ENCODE results near the gene DACH1. TPM values are rescaled to one million over a fixed set of nuclear protein-coding genes. Genes with fewer than 3 reads are reported as not detected.

Gene DACH1
- total and polyA plus RNA-seq, 9 of the 15 experiments (the other 6 are each of a cell fraction or from before 2014, with no cell fraction given) = 0.04 to 0.07 (median 0.04) TPM; not detected in 2

DNA sequence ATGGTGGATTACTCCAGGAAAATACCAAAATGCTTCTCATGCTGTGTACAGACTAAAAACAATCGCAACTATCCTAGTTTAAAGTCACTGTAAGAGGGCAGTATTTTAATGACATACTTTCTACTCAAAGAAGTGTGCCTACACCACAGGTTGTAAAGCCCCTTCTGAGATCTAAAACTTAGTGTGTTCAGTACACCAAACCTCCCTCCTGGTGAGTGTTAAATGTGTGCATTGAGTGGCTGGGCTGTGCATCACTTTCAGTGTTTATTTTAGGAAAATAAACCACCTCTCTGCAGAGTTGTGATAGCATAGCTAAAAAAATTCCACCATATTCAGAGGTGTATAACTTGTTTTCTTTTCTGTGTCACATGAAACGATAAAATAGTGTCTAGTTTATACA is 263.7 kb downstream of the DACH1 start:
- no peaks in the 10 kb centered on the region for H3K27me3 ChIP-seq (ENCODE audit: control insufficient read depth in 2 of 2, insufficient read depth in 2 of 2, low read length in 2 of 2)
- CTCF ChIA-PET (ENCODE audit: low intra/inter-chr PET ratio) = no interaction called here
- WGBS (ENCODE audit: insufficient coverage, low coverage, missing lambda C conversion rate) = 0% methylated on average over 2 of the region's 2 CpGs
- no peak overlapping the region for H2AFZ ChIP-seq (ENCODE audit: low read depth, low read length)
- no peak for FAIRE-seq
- no peaks in the 10 kb centered on the region for H4K20me1 ChIP-seq (replicated peaks; ENCODE audit: control insufficient read depth, insufficient read depth, low read length)
- no peaks in the 10 kb centered on the region for H3K9me1 ChIP-seq (ENCODE audit: control insufficient read depth, insufficient read depth, low read length)
- POLR2A ChIA-PET = no interaction called here
- H3K9me3 ChIP-seq (replicated peaks; ENCODE audit: control insufficient read depth, insufficient read depth, low read depth, low read length) = no peaks in the 10 kb centered on the region
- intact Hi-C loops (cut with micrococcal nuclease) (no loop called here), in situ Hi-C loops (cut with MboI) (no loop called here)
- no peak overlapping the region for H3K4me2 ChIP-seq (ENCODE audit: insufficient read depth, low read length)
- BruUV-seq (replicated peaks) = no TSS peak
- no peak for DNase-seq (ENCODE audit: extremely low read depth in 1 of 4, low spot score in 3 of 4)
- no peak for ATAC-seq
- H3K4me1 ChIP-seq (replicated peaks in 1 of 2; ENCODE audit: control insufficient read depth in 2 of 2, insufficient read depth in 2 of 2, low read length in 2 of 2) = no peaks in the 10 kb centered on the region
- no peak overlapping the region for H3K4me3 ChIP-seq
- H3K79me2 ChIP-seq (ENCODE audit: control insufficient read depth, insufficient read depth, low read length) = no peaks in the 10 kb centered on the region
- TF ChIP-seq NCOA1 (IDR thresholded peaks at IDR 0.05; ENCODE audit: low read depth) = no peak
- no peak for TF ChIP-seq ELF4 (CRISPR knock-in tag; IDR thresholded peaks at IDR 0.05)
- TF ChIP-seq CBFA2T2 (conservative IDR thresholded peaks at IDR 0.05) = no peak
- no peak for TF ChIP-seq ARID1B (IDR thresholded peaks at IDR 0.05)
- no peak overlapping the region for H3K27ac ChIP-seq (ENCODE audit: extremely low read depth, low read depth, low read length)
- no peaks in the 10 kb centered on the region for H3K36me3 ChIP-seq (ENCODE audit: control insufficient read depth, insufficient read depth, low read length)
- no peak overlapping the region for H3K9ac ChIP-seq (ENCODE audit: insufficient read depth in 1 of 2, low read depth in 2 of 2, low read length in 2 of 2)

DNA sequence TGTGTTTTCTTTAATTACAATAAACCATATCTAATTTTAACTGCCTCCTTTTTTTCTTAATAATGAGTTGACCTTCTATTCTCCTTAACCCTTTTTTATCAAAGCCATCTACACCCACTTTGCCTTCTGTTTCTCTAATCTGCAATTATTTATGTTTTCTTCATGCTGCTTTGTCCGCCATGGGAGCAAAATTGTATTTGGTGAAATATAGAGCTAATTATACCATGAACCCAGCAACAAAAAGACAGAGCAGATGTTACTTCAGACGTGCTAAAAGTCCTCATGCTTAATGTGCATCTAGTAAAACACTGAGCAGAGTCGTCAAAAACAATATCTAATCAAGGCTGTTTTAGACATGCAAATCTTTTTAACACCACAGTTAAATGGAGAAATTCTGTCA is 264.7 kb downstream of the DACH1 start:
- no peaks in the 10 kb centered on the region for H3K9me1 ChIP-seq (ENCODE audit: control insufficient read depth, insufficient read depth, low read length)
- intact Hi-C loops (cut with micrococcal nuclease) = no loop called here
- POLR2A ChIA-PET = no interaction called here
- WGBS (ENCODE audit: insufficient coverage, low coverage, missing lambda C conversion rate) = 4% methylated on average over 3 of the region's 3 CpGs
- H3K9me3 ChIP-seq (replicated peaks; ENCODE audit: control insufficient read depth, insufficient read depth, low read depth, low read length) = no peaks in the 10 kb centered on the region
- H2AFZ ChIP-seq (ENCODE audit: low read depth, low read length) = no peak overlapping the region
- in situ Hi-C loops (cut with MboI) = no loop called here
- TF ChIP-seq PRPF4 (IDR thresholded peaks at IDR 0.05; ENCODE audit: insufficient read depth, low read depth, low read length, poor library complexity, severe bottlenecking) (no peak), ZKSCAN8 (CRISPR knock-in tag; IDR thresholded peaks at IDR 0.05) (no peak), ZKSCAN3 (CRISPR knock-in tag; IDR thresholded peaks at IDR 0.05) (no peak), ZNF766 (CRISPR knock-in tag; conservative IDR thresholded peaks at IDR 0.05) (no peak), NCOA4 (IDR thresholded peaks at IDR 0.05; ENCODE audit: partially characterized antibody) (no peak), NONO (IDR thresholded peaks at IDR 0.05; ENCODE audit: low read depth in 2 of 2, low read length in 1 of 2) (no peak), NEUROD1 (IDR thresholded peaks at IDR 0.05; ENCODE audit: borderline replicate concordance, low read depth, low read length, partially characterized antibody) (no peak), ZNF584 (CRISPR knock-in tag; IDR thresholded peaks at IDR 0.05; ENCODE audit: low read depth) (no peak)
- TF ChIP-seq, protein P1, sequence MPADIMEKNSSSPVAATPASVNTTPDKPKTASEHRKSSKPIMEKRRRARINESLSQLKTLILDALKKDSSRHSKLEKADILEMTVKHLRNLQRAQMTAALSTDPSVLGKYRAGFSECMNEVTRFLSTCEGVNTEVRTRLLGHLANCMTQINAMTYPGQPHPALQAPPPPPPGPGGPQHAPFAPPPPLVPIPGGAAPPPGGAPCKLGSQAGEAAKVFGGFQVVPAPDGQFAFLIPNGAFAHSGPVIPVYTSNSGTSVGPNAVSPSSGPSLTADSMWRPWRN (IDR thresholded peaks at IDR 0.05; ENCODE audit: low read depth) = no peak
- ATAC-seq (no peak), FAIRE-seq (no peak), DNase-seq (ENCODE audit: extremely low read depth in 1 of 4, low spot score in 3 of 4) (no peak)
- no peaks in the 10 kb centered on the region for H3K36me3 ChIP-seq (ENCODE audit: control insufficient read depth, insufficient read depth, low read length)
- H3K9ac ChIP-seq (ENCODE audit: insufficient read depth in 1 of 2, low read depth in 2 of 2, low read length in 2 of 2) = no peak overlapping the region
- no peak overlapping the region for H3K4me3 ChIP-seq
- no peak overlapping the region for H3K27ac ChIP-seq (ENCODE audit: extremely low read depth, low read depth, low read length)
- CTCF ChIA-PET (ENCODE audit: low intra/inter-chr PET ratio) = no interaction called here
- no peaks in the 10 kb centered on the region for H3K27me3 ChIP-seq (ENCODE audit: control insufficient read depth in 2 of 2, insufficient read depth in 2 of 2, low read length in 2 of 2)
- H4K20me1 ChIP-seq (replicated peaks; ENCODE audit: control insufficient read depth, insufficient read depth, low read length) = no peaks in the 10 kb centered on the region
- no peaks in the 10 kb centered on the region for H3K79me2 ChIP-seq (ENCODE audit: control insufficient read depth, insufficient read depth, low read length)
- BruUV-seq (replicated peaks) = no TSS peak
- H3K4me1 ChIP-seq (replicated peaks in 1 of 2; ENCODE audit: control insufficient read depth in 2 of 2, insufficient read depth in 2 of 2, low read length in 2 of 2) = no peaks in the 10 kb centered on the region
- no peak overlapping the region for H3K4me2 ChIP-seq (ENCODE audit: insufficient read depth, low read length)

Measured in K562 (cell line).